ENCODE measurements around the gene HOXB7.

HOXB7 gene

DNA sequence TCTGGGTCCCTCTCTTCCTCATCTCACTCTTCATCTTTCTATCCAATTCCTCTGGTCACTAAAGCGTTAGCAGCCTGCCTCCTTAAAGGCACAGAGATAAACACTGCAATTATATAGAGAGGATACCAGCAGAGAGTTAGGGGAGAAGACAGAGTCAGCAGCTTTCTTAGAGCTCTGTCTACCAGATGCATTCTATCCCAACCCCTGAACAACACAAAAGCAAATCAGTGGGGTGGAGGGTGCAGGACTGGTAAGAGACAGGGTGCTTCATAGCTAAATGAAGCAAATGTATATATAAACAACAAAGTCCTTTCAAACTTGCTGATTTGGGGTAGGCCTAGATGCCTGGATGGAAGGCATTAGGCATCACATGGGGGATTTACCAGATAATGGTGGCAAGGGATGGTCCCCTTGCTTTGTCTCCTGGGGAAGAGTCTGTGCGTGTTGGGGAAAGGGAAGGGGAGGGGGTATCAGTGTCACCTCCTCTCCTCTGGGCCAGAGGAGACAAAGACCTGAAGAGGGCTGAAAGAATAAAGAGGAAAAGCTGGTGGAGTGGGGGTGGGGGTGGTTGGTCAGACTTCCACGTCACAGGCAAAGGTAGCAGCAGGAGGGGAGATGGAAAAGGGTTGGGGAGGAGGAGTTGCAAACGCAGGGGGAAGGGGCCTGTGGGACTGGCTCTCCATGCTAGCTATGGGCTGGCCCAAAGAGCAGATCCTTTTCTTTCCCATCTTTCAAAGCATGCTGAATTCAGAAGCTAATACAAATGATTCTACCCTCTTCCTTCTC lies 44.7 kb downstream of the HOXB7 start:
- DNase-seq (ENCODE audit: low spot score) = no peak

DNA sequence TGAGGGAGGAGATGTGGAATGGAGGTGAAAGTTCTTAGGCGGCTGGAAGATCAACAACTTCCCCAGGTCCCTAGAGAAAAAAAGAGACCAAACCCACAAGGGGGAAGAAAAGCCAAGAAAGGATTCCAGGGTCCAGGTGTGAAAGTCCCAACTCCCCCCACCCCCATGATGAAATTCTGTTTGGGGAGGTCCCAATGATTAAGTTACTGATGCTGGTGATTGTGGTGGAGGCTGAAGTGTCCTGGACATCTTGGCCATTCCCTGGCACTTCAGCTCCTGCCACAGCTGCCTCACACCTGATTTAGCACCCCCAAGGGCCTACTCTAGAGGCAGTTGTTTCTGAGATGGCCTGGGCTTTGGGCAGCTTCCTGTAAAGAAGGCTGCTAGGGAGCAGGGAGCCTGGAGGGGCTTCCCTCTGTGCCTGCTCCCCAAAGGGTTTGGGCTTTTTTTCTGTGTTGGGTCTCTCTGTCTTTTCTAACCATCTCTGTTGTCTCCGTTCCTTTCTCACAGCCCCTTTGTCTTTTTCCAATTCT lies 45.7 kb downstream of the HOXB7 start:
- no peak for DNase-seq (ENCODE audit: low spot score)

DNA sequence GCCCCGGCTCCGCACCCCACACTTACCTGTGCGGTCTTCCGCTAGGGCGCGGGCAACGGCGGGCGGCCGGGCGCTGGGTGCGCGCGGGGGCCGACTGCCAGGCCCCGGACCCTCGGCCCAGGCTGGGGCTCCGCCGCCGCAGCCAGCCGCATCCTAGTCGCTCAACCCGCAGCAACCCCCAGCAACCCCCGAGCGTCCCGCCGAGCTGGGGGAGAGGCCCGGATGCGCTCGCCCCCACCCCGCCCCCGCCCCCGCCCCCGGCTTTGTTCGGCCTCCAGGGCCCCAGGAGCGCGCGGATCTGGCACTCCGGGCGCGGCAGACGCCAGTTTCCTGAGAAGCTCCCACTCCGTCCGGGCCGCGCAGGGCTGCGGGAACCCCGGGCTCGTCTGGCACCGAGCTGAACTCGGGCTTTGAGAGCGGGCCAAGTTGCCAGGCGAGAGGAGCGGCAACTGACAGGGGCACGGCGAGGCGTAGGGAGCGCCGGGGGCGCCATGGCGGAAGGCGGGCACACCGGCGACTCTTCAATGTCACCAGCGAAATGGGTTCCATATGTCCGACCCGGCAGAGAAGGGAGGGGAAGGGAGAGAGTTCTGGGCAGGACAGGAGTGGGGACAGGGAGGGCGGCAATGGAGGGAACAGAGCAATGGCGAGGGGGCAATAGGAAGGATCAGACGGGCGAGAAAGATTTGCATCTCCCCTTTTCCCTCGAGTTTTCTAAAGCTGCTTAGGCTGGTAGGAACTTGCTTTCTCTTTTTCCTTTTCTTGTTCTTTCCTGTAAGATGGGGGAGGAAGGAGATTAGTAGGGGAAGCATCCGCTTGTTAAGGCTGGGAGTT lies 46.4 kb downstream of the HOXB7 start:
- no peak for DNase-seq (ENCODE audit: low spot score)

DNA sequence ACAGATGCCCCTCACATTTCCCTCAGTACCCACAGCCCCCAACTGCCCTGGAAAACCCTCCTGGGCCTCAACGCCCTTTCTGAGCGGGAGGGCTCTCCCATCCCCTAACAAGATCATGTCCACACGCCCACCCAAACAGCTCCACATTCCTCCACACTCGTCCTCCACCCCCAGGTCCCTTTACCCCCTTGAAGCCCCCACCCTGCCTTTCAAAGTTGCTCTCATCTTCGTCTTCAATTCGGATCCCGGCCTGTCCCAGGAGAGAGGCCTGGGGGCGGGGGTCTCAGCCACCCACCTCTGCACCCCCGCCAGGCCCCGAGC lies 47.0 kb downstream of the HOXB7 start:
- DNase-seq (ENCODE audit: low spot score) = no peak

DNA sequence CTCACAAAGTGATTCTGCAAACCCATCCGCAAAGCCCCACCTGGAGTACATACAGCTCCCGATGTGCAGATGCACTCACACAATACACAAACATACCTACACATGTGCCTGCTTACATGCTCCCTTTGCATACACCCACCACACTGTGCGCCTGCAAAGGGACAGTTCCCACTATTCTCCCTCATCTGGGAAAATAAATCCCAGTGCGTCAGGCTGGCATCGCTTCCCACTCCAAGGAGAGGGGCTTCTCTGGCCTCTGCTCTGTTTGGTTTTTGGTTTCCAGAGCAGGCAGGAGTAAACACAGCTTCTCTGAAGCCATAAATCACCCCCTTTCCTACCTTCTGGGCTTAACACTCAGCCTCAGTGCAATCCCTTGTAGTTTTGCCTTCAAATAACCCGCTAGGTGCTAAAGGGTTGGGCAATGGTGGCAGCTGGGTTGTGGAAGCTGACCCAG lies 47.4 kb downstream of the HOXB7 start:
- DNase-seq (ENCODE audit: low spot score) = no peak

DNA sequence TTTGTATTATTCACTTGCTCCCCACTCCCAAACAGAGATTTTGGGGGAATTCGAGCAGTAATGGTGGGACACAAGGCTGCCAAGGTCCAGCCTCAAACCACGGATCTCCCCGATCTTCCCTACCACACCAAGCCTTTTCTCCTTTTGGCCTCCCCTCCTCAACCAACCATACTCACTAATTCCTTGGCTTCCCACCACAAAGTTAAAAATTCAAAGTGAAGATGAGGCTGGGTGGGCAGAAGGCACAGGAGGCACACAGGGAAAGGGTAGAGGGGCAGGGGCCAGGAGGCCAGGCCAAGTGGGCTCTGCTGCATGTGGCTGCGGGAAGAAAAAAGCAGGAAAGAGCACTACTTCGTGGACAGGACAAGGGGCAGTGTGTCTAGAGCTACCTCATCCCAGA lies 47.9 kb downstream of the HOXB7 start:
- DNase-seq (ENCODE audit: low spot score) = no peak

DNA sequence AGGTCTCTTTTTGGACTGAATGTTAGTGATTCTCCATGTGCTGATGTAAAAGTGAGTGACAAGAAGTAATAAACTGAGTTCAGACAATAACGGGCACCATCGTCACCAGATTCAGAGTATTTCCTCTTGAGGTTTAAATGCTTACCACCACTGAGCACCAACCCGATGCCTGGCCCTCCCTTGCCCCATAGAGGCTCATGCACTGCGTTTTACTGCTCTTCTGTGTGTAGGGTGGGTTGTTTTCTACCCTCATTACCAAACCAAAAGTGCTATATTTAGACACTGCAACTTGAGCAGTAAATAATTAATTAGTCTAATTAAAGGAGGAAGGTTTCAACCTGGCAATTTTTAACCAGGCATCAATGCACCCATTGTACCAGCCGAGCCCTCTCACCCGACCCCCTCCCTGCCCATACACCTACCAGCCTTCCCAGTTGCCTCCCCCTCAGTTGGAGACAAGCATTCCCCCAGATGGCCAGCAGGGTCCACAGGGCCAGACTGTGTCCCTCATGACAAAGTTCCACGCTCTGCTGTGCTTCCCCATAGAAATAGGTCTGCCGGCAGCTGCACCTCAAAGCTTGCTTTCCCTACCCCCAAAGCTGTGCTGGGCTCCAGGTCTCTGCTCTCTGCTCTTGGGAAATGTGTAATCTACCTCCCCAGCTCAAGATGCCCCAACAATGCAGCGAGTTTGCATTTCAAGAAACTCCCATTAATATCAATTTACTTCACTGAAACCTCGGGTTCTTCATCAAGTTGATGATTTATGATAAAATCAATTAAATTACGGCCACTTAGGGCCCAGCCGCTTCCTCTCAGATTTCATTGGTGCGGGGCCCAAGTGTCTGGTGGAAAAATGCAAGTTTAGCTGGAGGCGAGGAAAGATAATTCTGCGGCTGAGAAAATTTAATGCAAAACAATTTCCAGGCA lies 48.7 kb downstream of the HOXB7 start:
- DNase-seq (ENCODE audit: low spot score) = no peak

DNA sequence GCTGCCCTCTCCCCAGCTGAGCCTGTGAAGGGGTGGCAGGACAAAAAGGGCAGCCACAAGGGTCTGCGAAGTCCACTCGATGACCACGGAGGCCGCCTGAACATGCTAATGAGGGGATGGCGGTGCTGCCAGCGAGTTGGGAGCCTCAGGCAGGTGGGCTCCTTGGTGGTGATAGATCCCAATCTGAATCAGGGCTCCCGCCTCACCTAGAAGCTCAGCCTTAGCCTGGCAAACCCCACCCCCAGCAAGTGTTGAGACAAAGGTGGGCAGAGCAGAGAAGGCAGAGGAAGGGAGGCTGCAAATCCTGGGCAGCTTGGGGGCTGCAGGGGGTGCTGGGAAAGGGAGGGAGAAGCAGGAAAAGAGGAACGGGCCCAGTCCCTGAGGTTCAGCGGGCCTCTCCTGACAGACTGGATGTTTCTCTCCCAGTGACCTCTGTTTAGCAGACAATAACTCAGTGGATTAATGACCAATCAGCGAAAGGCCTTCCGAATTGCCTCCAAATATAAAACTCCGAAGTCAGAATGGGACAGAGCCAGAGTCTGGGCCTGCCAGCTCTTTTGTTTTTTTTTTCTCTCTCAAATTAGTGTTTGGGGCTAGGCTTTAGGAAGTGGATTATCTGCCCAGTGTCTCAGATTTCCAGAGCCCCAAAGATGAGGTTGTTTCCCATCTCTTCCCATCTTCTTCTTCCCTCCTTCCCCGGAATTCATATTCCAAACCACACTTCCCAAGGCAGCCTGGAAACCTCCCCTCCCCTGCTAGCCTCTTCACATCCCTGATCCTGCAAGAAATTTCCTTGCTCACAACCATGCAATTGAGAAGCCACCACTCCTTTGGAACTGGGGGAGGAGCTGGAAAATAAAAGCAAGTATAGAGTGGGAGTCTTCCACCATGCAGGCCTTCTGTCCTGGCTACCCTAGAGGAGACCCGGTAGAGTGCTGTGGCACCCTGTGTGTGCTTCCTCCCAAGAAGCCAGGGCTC lies 50.7 kb downstream of the HOXB7 start:
- DNase-seq (ENCODE audit: low spot score) = no peak

DNA sequence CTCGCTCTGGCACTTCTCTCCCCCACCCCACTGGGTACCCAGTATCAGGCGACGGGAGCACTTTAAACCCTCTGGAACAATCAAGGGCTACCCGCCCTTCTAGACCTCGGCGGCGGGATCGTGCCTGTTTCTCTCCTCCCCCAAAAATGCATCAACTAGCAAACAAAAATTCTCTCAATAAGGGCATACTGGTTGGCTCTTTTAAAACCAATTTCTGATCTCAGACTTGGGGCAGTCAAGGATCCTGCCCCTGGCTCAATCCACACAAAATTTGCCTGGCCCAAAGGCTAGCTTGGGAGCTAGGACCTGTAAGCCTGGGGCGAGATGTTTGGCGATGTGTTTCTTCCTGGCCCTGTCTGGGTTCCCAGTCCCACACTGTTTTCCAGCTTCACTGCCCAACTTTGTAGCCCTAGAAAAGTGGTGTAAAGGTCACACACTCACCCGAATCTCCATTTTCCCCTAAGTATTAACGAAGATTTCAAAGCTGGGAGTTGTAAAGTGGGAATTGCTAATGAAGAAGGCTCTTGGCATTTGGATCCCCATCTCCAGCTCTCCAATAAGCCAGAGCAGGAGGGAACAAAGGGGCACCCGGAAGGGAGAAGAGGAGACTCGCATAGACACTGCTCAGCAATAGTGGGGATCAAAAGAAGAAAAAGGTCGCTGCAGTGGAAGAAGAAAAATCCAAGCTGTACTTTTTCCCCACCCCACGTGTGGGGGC lies 51.5 kb downstream of the HOXB7 start:
- DNase-seq (ENCODE audit: low spot score) = no peak

DNA sequence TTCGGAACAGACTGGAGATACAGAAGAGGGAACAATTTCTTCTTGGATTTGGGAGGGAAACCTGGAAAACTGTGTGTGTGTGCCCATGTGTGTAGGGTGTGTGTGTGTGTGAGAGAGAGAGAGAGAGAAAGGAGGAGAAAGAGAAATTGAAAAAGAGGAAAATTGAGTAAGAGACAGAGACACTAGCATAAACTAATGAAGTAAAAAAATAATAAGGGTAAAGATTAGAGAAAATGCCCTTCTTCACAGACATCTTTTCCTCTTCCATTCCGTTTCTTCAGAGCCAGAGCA lies 52.0 kb downstream of the HOXB7 start:
- no peak for DNase-seq (ENCODE audit: low spot score)

DNA sequence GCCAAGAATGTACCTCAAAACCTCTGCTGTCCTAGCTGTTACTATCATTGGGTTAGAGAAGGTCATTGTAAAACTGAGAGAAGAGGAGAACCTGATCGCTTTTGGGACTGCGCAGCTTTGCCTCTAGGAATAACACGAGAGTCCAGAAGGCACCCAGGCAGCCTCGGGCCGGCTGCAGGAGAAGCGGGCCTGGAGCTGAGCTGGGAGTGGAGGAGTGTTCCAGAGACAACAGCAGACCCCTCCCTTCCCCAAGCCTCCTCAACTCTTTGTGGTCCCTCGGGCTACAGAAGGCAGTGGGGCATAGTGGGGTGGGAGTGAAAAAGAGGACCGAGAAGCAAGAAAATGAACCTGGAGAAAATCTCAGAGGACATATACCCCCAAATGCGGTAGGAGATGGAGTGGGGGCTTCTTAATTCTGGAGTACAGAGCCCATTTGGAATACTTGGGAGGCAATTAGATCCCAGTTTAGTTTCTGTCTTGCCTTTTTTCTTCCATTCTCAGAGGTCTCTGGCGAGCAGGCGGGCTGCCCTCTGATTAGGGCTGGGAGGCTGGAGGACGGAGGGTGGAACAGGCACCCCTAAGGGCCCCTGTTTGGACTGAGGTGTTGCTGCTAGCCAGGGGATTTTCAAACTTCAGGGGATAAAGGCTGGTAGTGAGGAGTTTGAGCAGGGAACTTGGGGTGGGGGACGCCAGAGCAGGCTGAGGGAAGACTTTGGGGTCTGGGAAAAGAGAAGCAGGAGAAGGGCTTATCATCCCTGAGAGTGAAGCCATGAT lies 52.6 kb downstream of the HOXB7 start:
- DNase-seq (ENCODE audit: low spot score) = no peak

Measured in LoVo (cell line).